HCT116 (cell line): ENCODE results near the gene SORT1. TPM values are rescaled to one million over a fixed set of nuclear protein-coding genes. Genes with fewer than 3 reads are reported as not detected.

Experiments used
- ATAC-seq: fragments of 200-7000 bp; cut with Tn5 transposase; 2 replicates; pipeline ENCODE4 v1.9.1; 2020; ENCODE audit warnings: mild to moderate bottlenecking, moderate library complexity
- BruUV-seq: library from RNA; stranded (reverse); fragments of 400-500 nt; replicated peaks from 2 replicates; lab custom pipeline; 2021; lab: Mats Ljungman, UMichigan
- CTCF ChIA-PET: fragments of 300-600 bp; sonication (Branson Sonifier 250); formaldehyde crosslinking; loops from one replicate; lab custom pipeline; 2021; ENCODE audit warnings: antibody characterized with exemption; lab: Charles Lee
- POLR2A ChIA-PET: fragments of 300-600, 350-600 bp; sonication (Branson Sonifier 250); formaldehyde crosslinking; loops from one replicate; lab custom pipeline; 2021; ENCODE audit warnings: antibody characterized with exemption; lab: Charles Lee
- RAD21 ChIA-PET, 2 experiments: fragments of 300-600 bp; sonication (Branson Sonifier 250); formaldehyde crosslinking; loops; one replicate each; lab custom pipeline; 2023; ENCODE audit warnings: low total read pairs in 2 of 2; ENCODE audit not compliant: uncharacterized antibody in 2 of 2, unreplicated experiment in 2 of 2, low non-redundant PET in 1 of 2; lab: Charles Lee
- DNase-seq: peaks from one replicate; pipeline ENCODE4 v3.0.0-alpha.2; 2010; ENCODE audit warnings: low read depth, low spot score
- H2AFZ ChIP-seq: fragments of 200-600 bp; shearing (Covaris generic), sonication (generic); 2 replicates; pipeline ENCODE4 v1.6.1; 2017; ENCODE audit warnings: low read depth, mixed run types, mixed read lengths, antibody characterized with exemption, low read length; ENCODE audit not compliant: poor library complexity, severe bottlenecking
- H3K27ac ChIP-seq: 2 replicates; pipeline ENCODE4 v1.5.1; 2012; ENCODE audit warnings: low read depth, low read length
- H3K27me3 ChIP-seq: fragments of 200-600 bp; sonication (generic); 2 replicates; pipeline ENCODE4 v1.6.1; 2016; ENCODE audit warnings: mixed run types, low read length, mixed read lengths; ENCODE audit not compliant: insufficient read depth
- H3K36me3 ChIP-seq, 2 experiments: fragments of 200-500 bp in 1 of 2; fragments of 200-600 bp in 1 of 2; sonication (Bioruptor generic) in 1 of 2; sonication (generic) in 1 of 2; 2 replicates each; pipeline versions ENCODE4 v1.5.1 to v1.6.1; 2014 to 2016; ENCODE audit warnings: low read length in 2 of 2, inconsistent platforms in 1 of 2, mixed read lengths in 1 of 2, mixed run types in 1 of 2; ENCODE audit not compliant: insufficient read depth in 2 of 2, control insufficient read depth in 1 of 2
- H3K4me1 ChIP-seq, 2 experiments: fragments of 200-600 bp in 1 of 2; sonication (generic) in 1 of 2; 2 replicates each; pipeline versions ENCODE4 v1.5.1 to v1.6.1; 2012 to 2017; ENCODE audit warnings: low read length in 2 of 2, inconsistent platforms in 1 of 2, mild to moderate bottlenecking in 1 of 2, mixed read lengths in 1 of 2, mixed run types in 1 of 2, moderate library complexity in 1 of 2; ENCODE audit not compliant: insufficient read depth in 2 of 2, control insufficient read depth in 1 of 2
- H3K4me2 ChIP-seq: fragments of 200-600 bp; sonication (generic); 2 replicates; pipeline ENCODE4 v1.6.1; 2017; ENCODE audit warnings: mixed run types, low read length, mixed read lengths
- H3K4me3 ChIP-seq, 2 experiments: fragments of 200-600 bp in 1 of 2; sonication (generic) in 1 of 2; replicated peaks in 1 of 2; 2 replicates each; pipeline ENCODE4 v1.5.1; 2011 to 2016; ENCODE audit warnings: low read length in 2 of 2, control low read depth in 1 of 2, low read depth in 1 of 2, mild to moderate bottlenecking in 1 of 2, mixed read lengths in 1 of 2, mixed run types in 1 of 2
- H3K79me2 ChIP-seq: fragments of 200-600 bp; sonication (generic); 2 replicates; pipeline ENCODE4 v1.6.1; 2017; ENCODE audit warnings: mild to moderate bottlenecking, mixed run types, low read length, moderate library complexity, mixed read lengths; ENCODE audit not compliant: insufficient read depth
- H3K9ac ChIP-seq: fragments of 200-600 bp; sonication (generic); 2 replicates; pipeline ENCODE4 v1.6.1; 2016; ENCODE audit warnings: low read length, mixed read lengths
- H3K9me2 ChIP-seq: fragments of 200-600 bp; sonication (generic), shearing (Covaris generic); 2 replicates; pipeline ENCODE4 v1.6.1; 2017; ENCODE audit warnings: mixed run types, mild to moderate bottlenecking, moderate library complexity; ENCODE audit not compliant: insufficient read depth
- H3K9me3 ChIP-seq, 2 experiments: fragments of 200-500 bp in 1 of 2; fragments of 200-600 bp in 1 of 2; sonication (Bioruptor generic) in 1 of 2; sonication (generic) in 1 of 2; 2 replicates each; pipeline ENCODE4 v1.6.1; 2014 to 2017; ENCODE audit warnings: low read length in 2 of 2, mixed read lengths in 2 of 2, inconsistent platforms in 1 of 2, low read depth in 1 of 2, mild to moderate bottlenecking in 1 of 2, mixed run types in 1 of 2, moderate library complexity in 1 of 2; ENCODE audit not compliant: control insufficient read depth in 1 of 2, insufficient read depth in 1 of 2
- H4K20me1 ChIP-seq: fragments of 200-600 bp; sonication (generic), shearing (Covaris generic); 2 replicates; pipeline ENCODE4 v1.6.1; 2017; ENCODE audit warnings: mixed run types, mild to moderate bottlenecking, moderate library complexity; ENCODE audit not compliant: insufficient read depth
- CEBPB ChIP-seq: IDR thresholded peaks from 2 replicates; pipeline ENCODE4 v1.6.1; 2012; ENCODE audit warnings: low read depth
- EGR1 ChIP-seq: IDR thresholded peaks from 2 replicates; pipeline ENCODE4 v1.6.1; 2012; ENCODE audit warnings: low read depth
- ELF1 ChIP-seq: IDR thresholded peaks from 2 replicates; pipeline ENCODE4 v1.6.1; 2012; ENCODE audit warnings: low read depth, borderline replicate concordance
- EZH2 ChIP-seq: fragments of 200-600 bp; sonication (generic); IDR thresholded peaks from 2 replicates; pipeline ENCODE4 v1.6.1; 2017; ENCODE audit warnings: antibody characterized with exemption, mixed run types
- FOSL1 ChIP-seq: IDR thresholded peaks from 2 replicates; pipeline ENCODE4 v1.6.1; 2012; ENCODE audit warnings: low read depth
- JUND ChIP-seq: IDR thresholded peaks from 2 replicates; pipeline ENCODE4 v1.6.1; 2012
- POLR2A ChIP-seq: IDR thresholded peaks from 2 replicates; pipeline ENCODE4 v1.7.0; 2011; ENCODE audit warnings: borderline replicate concordance; ENCODE audit not compliant: insufficient read depth, insufficient read length; ENCODE audit errors: extremely low read depth
- RAD21 ChIP-seq: IDR thresholded peaks from 2 replicates; pipeline ENCODE4 v1.6.1; 2012; ENCODE audit warnings: low read depth, mild to moderate bottlenecking
- REST ChIP-seq: IDR thresholded peaks from 2 replicates; pipeline ENCODE4 v1.6.1; 2012; ENCODE audit warnings: low read depth
- SIN3A ChIP-seq: IDR thresholded peaks from 2 replicates; pipeline ENCODE4 v1.6.1; 2012; ENCODE audit warnings: low read depth
- SRF ChIP-seq: IDR thresholded peaks from 2 replicates; pipeline ENCODE4 v1.6.1; 2012; ENCODE audit warnings: low read depth
- TCF7L2 ChIP-seq: IDR thresholded peaks from 2 replicates; pipeline ENCODE4 v1.7.0; 2011; ENCODE audit warnings: borderline replicate concordance, inconsistent platforms; ENCODE audit not compliant: insufficient read depth, insufficient read length; ENCODE audit errors: extremely low read depth
- YY1 ChIP-seq: IDR thresholded peaks from 2 replicates; pipeline ENCODE4 v1.6.1; 2011; ENCODE audit warnings: low read length, low read depth, moderate library complexity, mild to moderate bottlenecking; ENCODE audit not compliant: insufficient replicate concordance; ENCODE audit errors: extremely low read depth
- ZFX ChIP-seq: fragments of 450-650 bp; IDR thresholded peaks from 2 replicates; pipeline ENCODE4 v1.6.1; 2017
- ZNF274 ChIP-seq: fragments of 200-500 bp; sonication (Bioruptor generic); IDR thresholded peaks from 2 replicates; pipeline ENCODE4 v1.6.1; 2014; ENCODE audit warnings: mild to moderate bottlenecking, low read depth, low read length, inconsistent platforms
- intact Hi-C: fragments of 100-400 bp; cut with micrococcal nuclease; formaldehyde crosslinking; loops from 2 replicates; pipeline ENCODE4 v1.10.0; 2022
- total RNA-seq: library from RNA; stranded (reverse); gene quantifications from one replicate; pipeline ENCODE4 v1.2.1, GENCODE V29; 2021; ENCODE audit not compliant: unreplicated experiment
- TF ChIP-seq, protein P1 (sequence below), 3 experiments: fragments of 200-600 bp in 1 of 3; sonication (generic) in 1 of 3; IDR thresholded peaks in 2 of 3; conservative IDR thresholded peaks in 1 of 3; 2 replicates each; pipeline ENCODE4 v1.5.1; 2012 to 2017; ENCODE audit warnings: low read depth in 2 of 3, low read length in 2 of 3, antibody characterized with exemption in 1 of 3, borderline replicate concordance in 1 of 3, control low read depth in 1 of 3, mild to moderate bottlenecking in 1 of 3, mixed read lengths in 1 of 3, mixed run types in 1 of 3, moderate library complexity in 1 of 3; ENCODE audit not compliant: insufficient read depth in 1 of 3
- TF ChIP-seq, protein P2 (sequence below): IDR thresholded peaks from 2 replicates; pipeline ENCODE4 v1.6.1; 2011; ENCODE audit warnings: mild to moderate bottlenecking, low read length, moderate library complexity; ENCODE audit not compliant: insufficient replicate concordance; ENCODE audit errors: extremely low read depth
- TF ChIP-seq, protein P3 (sequence below): IDR thresholded peaks from 2 replicates; pipeline ENCODE4 v1.6.1; 2012

SORT1 gene
- total RNA-seq, 1 experiment from 2014 or later = 20.2 TPM

DNA sequence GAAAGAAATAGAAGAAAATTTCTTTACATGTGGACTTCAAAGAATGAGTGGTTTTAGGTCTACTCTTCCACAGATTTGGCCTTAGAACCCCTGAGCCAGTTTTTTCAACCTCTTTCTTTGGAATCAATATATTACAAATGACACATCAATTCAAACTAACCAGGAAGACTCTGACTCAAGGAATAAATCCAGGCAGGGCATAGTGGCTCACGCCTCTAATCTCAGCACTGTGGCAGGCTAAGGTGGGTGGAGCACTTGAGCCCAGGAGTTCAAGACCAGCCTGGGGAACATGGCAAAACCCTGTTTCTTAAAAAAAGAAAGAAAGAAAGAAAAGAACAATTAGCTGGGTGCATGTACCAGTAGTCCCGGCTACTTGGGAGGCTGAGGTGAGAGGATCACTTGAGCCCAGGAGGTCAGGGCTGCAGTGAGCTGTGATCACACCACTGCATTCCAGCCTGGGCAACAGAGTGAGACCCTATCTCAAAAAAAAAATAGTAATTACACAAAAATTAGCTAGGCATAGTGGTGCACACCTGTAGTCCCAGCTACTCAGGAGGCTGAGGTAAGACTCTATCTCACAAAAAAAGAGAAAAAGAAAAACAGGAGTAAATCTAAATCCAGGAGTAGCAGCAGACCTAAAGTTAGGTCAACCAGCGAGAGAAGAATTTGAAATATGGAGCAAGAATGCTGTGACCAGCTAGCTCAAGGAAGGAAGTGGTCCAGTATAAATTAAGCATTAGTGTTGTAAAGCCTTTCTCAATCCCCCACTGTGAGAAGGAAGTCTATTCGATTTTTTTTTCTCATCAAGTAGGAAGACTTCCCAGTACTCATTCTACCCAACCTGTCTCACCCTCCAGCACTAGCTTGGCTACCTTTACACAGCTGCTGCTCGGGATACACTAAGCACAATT is 1.9 kb downstream of the SORT1 start:
- H3K4me1 ChIP-seq = peaks cover 11 to 21% of the 10 kb centered on the region in 2 experiments
- H2AFZ ChIP-seq = no peak overlapping the region
- H3K36me3 ChIP-seq = no peaks in the 10 kb centered on the region
- no peaks in the 10 kb centered on the region for H3K79me2 ChIP-seq
- H3K27me3 ChIP-seq = no peaks in the 10 kb centered on the region; the same call in 1 of the 2 replicates
- H3K4me3 ChIP-seq = no peak overlapping the region
- ChIA-PET POLR2A (no interaction called here), CTCF (interaction anchor here (0.7 to 2.0 kb wide), 2 partner anchors 113 to 118 kb away, joined by 3 to 4 read pairs; partner anchors contain the start of gene PSRC1), RAD21 (no interaction called here)
- ATAC-seq (no peak), DNase-seq (no peak)
- intact Hi-C loops = loop anchor here (2.0 to 5.0 kb wide), 3 partner anchors 21 to 1614 kb away; no protein-coding TSS in a partner anchor
- TF ChIP-seq, protein P1, sequence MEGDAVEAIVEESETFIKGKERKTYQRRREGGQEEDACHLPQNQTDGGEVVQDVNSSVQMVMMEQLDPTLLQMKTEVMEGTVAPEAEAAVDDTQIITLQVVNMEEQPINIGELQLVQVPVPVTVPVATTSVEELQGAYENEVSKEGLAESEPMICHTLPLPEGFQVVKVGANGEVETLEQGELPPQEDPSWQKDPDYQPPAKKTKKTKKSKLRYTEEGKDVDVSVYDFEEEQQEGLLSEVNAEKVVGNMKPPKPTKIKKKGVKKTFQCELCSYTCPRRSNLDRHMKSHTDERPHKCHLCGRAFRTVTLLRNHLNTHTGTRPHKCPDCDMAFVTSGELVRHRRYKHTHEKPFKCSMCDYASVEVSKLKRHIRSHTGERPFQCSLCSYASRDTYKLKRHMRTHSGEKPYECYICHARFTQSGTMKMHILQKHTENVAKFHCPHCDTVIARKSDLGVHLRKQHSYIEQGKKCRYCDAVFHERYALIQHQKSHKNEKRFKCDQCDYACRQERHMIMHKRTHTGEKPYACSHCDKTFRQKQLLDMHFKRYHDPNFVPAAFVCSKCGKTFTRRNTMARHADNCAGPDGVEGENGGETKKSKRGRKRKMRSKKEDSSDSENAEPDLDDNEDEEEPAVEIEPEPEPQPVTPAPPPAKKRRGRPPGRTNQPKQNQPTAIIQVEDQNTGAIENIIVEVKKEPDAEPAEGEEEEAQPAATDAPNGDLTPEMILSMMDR (IDR thresholded peaks at IDR 0.05 in 2 of 3, conservative IDR thresholded peaks at IDR 0.05 in 1 of 3; ENCODE audit: borderline replicate concordance in 1 of 3, insufficient read depth in 1 of 3, low read depth in 2 of 3, low read length in 2 of 3) = no peak
- TF ChIP-seq CEBPB (no peak), SRF (no peak), SIN3A (no peak), ZFX (no peak), JUND (no peak), RAD21 (no peak), POLR2A (no peak), ELF1 (no peak), FOSL1 (no peak), REST (no peak), EZH2 (no peak), EGR1 (no peak), YY1 (no peak), ZNF274 (no peak), TCF7L2 (no peak)
- TF ChIP-seq, protein P2, sequence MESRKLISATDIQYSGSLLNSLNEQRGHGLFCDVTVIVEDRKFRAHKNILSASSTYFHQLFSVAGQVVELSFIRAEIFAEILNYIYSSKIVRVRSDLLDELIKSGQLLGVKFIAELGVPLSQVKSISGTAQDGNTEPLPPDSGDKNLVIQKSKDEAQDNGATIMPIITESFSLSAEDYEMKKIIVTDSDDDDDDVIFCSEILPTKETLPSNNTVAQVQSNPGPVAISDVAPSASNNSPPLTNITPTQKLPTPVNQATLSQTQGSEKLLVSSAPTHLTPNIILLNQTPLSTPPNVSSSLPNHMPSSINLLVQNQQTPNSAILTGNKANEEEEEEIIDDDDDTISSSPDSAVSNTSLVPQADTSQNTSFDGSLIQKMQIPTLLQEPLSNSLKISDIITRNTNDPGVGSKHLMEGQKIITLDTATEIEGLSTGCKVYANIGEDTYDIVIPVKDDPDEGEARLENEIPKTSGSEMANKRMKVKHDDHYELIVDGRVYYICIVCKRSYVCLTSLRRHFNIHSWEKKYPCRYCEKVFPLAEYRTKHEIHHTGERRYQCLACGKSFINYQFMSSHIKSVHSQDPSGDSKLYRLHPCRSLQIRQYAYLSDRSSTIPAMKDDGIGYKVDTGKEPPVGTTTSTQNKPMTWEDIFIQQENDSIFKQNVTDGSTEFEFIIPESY = no peak
- TF ChIP-seq, protein P3, sequence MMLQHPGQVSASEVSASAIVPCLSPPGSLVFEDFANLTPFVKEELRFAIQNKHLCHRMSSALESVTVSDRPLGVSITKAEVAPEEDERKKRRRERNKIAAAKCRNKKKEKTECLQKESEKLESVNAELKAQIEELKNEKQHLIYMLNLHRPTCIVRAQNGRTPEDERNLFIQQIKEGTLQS = no peak
- H4K20me1 ChIP-seq = no peaks in the 10 kb centered on the region
- BruUV-seq = no TSS peak
- H3K4me2 ChIP-seq = peak overlapping the region; percentile 95
- H3K9me2 ChIP-seq = no peaks in the 10 kb centered on the region
- no peak overlapping the region for H3K27ac ChIP-seq
- no peak overlapping the region for H3K9ac ChIP-seq
- H3K9me3 ChIP-seq = no peaks in the 10 kb centered on the region
